OCI-LY1 (cell line): ENCODE measurements around the gene EXOC6B.

Experiments used
- H2AFZ ChIP-seq: fragments of 200-600 bp; sonication (generic), shearing (Covaris generic); 2 replicates; pipeline ENCODE4 v1.6.0; 2014; ENCODE audit warnings: antibody characterized with exemption, mild to moderate bottlenecking, low read length
- H3F3A ChIP-seq: fragments of 200-600 bp; sonication (generic), shearing (Covaris generic); 2 replicates; pipeline ENCODE4 v1.6.0; 2014; ENCODE audit warnings: mild to moderate bottlenecking, antibody characterized with exemption, low read length, moderate library complexity; ENCODE audit not compliant: insufficient read depth
- H3K27ac ChIP-seq: fragments of 200-600 bp; sonication (generic); 2 replicates; pipeline ENCODE4 v1.5.1; 2014; ENCODE audit warnings: low read length, mixed run types, mild to moderate bottlenecking, low read depth; ENCODE audit not compliant: poor library complexity, severe bottlenecking
- H3K27me3 ChIP-seq: fragments of 200-600 bp; sonication (generic); 2 replicates; pipeline ENCODE4 v1.6.0; 2014; ENCODE audit warnings: antibody characterized with exemption, mild to moderate bottlenecking, low read length, moderate library complexity; ENCODE audit not compliant: insufficient read depth
- H3K36me3 ChIP-seq: fragments of 200-600 bp; sonication (generic); 2 replicates; pipeline ENCODE4 v1.6.1; 2014; ENCODE audit warnings: mild to moderate bottlenecking, antibody characterized with exemption, low read length, moderate library complexity, mixed read lengths; ENCODE audit not compliant: insufficient read depth
- H3K4me1 ChIP-seq: fragments of 200-600 bp; sonication (generic); 2 replicates; pipeline ENCODE4 v1.5.1; 2014; ENCODE audit warnings: mild to moderate bottlenecking, low read length, moderate library complexity; ENCODE audit not compliant: insufficient read depth, severe bottlenecking
- H3K4me2 ChIP-seq: fragments of 200-600 bp; sonication (generic), shearing (Covaris generic); 2 replicates; pipeline ENCODE4 v1.6.1; 2014; ENCODE audit warnings: low read length
- H3K4me3 ChIP-seq: fragments of 200-600 bp; sonication (generic); 2 replicates; pipeline ENCODE4 v1.5.1; 2014; ENCODE audit warnings: low read length, low read depth, mild to moderate bottlenecking, mixed read lengths; ENCODE audit not compliant: poor library complexity, severe bottlenecking
- H3K79me2 ChIP-seq: fragments of 200-600 bp; shearing (Covaris generic); 2 replicates; pipeline ENCODE4 v1.6.1; 2016; ENCODE audit warnings: mixed run types, low read length, mixed read lengths; ENCODE audit not compliant: insufficient read depth
- H3K9ac ChIP-seq: fragments of 200-600 bp; sonication (generic), shearing (Covaris generic); 2 replicates; pipeline ENCODE4 v1.6.1; 2014; ENCODE audit warnings: mild to moderate bottlenecking, low read length, mixed read lengths
- H3K9me2 ChIP-seq: fragments of 200-600 bp; sonication (generic), shearing (Covaris generic); 2 replicates; pipeline ENCODE4 v1.6.1; 2014; ENCODE audit warnings: low read depth, mild to moderate bottlenecking, low read length, mixed read lengths
- H3K9me3 ChIP-seq: fragments of 200-600 bp; shearing (Covaris generic); 2 replicates; pipeline ENCODE4 v1.6.1; 2014; ENCODE audit warnings: low read length, mixed read lengths
- H4K20me1 ChIP-seq: fragments of 200-600 bp; sonication (generic), shearing (Covaris generic); 2 replicates; pipeline ENCODE4 v1.6.0; 2016; ENCODE audit warnings: mild to moderate bottlenecking, low read length; ENCODE audit not compliant: insufficient read depth
- EZH2 ChIP-seq: fragments of 200-600 bp; sonication (generic), shearing (Covaris generic); IDR thresholded peaks from 2 replicates; pipeline ENCODE4 v1.8.0; 2017; ENCODE audit warnings: borderline replicate concordance, mixed run types, mild to moderate bottlenecking, antibody characterized with exemption, low read length, moderate library complexity, mixed read lengths
- TF ChIP-seq, protein P1 (sequence below): fragments of 200-600 bp; sonication (generic), shearing (Covaris generic); IDR thresholded peaks from 2 replicates; pipeline ENCODE4 v1.5.1; 2017; ENCODE audit warnings: mild to moderate bottlenecking, antibody characterized with exemption, low read length, moderate library complexity, mixed read lengths

Gene EXOC6B

GRCh38 chr2:72292433-72292832, 533.4 kb downstream of the EXOC6B start:
- Histone ChIP-seq H3K27me3 (no peaks in the 10 kb centered on the region), H3K9me3 (no peaks in the 10 kb centered on the region), H3K27ac (no peak overlapping the region), H3K4me1 (no peaks in the 10 kb centered on the region), H3K4me2 (no peak overlapping the region), H3K79me2 (no peaks in the 10 kb centered on the region), H4K20me1 (no peaks in the 10 kb centered on the region), H3K9me2 (no peaks in the 10 kb centered on the region), H3K9ac (no peak overlapping the region), H2AFZ (no peak overlapping the region), H3K36me3 (no peaks in the 10 kb centered on the region), H3K4me3 (no peak overlapping the region), H3F3A (no peaks in the 10 kb centered on the region)
- no peak for TF ChIP-seq EZH2
- TF ChIP-seq, protein P1, sequence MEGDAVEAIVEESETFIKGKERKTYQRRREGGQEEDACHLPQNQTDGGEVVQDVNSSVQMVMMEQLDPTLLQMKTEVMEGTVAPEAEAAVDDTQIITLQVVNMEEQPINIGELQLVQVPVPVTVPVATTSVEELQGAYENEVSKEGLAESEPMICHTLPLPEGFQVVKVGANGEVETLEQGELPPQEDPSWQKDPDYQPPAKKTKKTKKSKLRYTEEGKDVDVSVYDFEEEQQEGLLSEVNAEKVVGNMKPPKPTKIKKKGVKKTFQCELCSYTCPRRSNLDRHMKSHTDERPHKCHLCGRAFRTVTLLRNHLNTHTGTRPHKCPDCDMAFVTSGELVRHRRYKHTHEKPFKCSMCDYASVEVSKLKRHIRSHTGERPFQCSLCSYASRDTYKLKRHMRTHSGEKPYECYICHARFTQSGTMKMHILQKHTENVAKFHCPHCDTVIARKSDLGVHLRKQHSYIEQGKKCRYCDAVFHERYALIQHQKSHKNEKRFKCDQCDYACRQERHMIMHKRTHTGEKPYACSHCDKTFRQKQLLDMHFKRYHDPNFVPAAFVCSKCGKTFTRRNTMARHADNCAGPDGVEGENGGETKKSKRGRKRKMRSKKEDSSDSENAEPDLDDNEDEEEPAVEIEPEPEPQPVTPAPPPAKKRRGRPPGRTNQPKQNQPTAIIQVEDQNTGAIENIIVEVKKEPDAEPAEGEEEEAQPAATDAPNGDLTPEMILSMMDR = no peak

DNA sequence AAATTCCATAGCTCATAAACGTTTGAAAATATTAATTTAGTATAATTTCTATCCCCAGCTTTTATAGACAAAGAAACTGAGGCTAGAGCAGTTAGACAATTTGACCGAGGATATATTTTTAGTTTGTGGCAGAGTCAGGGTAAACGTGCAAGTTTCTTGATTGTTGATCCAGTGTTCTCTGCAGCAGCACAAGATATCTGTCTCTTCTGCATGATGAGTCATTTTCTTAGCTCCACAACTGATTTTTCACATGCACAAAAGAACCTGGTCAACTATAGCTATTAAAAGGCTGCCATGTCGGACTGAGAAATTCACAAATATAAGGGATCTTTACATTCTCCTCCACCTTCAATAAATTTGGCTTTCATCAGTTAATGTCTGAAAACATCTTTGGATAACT, 534.8 kb downstream of the EXOC6B start:
- TF ChIP-seq, protein P1 = no peak
- TF ChIP-seq EZH2 = no peak
- H3K27ac ChIP-seq = no peak overlapping the region
- H3K9ac ChIP-seq = no peak overlapping the region
- no peak overlapping the region for H3K4me2 ChIP-seq
- no peaks in the 10 kb centered on the region for H3K9me2 ChIP-seq
- no peak overlapping the region for H2AFZ ChIP-seq
- no peaks in the 10 kb centered on the region for H3K9me3 ChIP-seq
- no peaks in the 10 kb centered on the region for H4K20me1 ChIP-seq
- no peaks in the 10 kb centered on the region for H3K27me3 ChIP-seq
- no peaks in the 10 kb centered on the region for H3K4me1 ChIP-seq
- no peaks in the 10 kb centered on the region for H3F3A ChIP-seq
- H3K36me3 ChIP-seq = no peaks in the 10 kb centered on the region
- H3K4me3 ChIP-seq = no peak overlapping the region
- no peaks in the 10 kb centered on the region for H3K79me2 ChIP-seq

DNA sequence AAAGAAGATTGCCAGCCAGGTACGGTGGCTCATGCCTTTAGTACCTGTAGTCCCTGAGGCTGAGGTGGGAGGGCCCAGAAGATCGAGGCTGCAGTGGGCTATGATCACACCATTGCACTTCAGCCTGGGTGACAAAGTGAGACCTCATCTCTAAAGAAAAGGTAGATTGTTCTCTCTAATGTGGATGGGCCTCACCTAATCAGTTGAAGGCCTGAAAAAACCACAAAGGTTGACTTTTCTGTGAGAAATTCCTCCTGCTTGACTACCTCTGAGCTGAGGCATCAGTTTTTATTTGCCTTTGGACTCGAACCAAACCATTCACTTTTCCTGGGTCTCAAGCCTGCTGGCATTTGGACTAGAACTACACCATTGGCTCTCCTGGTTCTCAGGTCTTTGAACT, 536.1 kb downstream of the EXOC6B start:
- no peak overlapping the region for H3K27ac ChIP-seq
- H3K4me1 ChIP-seq = no peaks in the 10 kb centered on the region
- no peak overlapping the region for H2AFZ ChIP-seq
- no peaks in the 10 kb centered on the region for H3K36me3 ChIP-seq
- H3K9me3 ChIP-seq = no peaks in the 10 kb centered on the region
- TF ChIP-seq EZH2 = no peak
- TF ChIP-seq, protein P1 = no peak
- no peak overlapping the region for H3K4me2 ChIP-seq
- H3K4me3 ChIP-seq = no peak overlapping the region
- no peak overlapping the region for H3K9ac ChIP-seq
- no peaks in the 10 kb centered on the region for H4K20me1 ChIP-seq
- no peaks in the 10 kb centered on the region for H3F3A ChIP-seq
- no peaks in the 10 kb centered on the region for H3K27me3 ChIP-seq
- no peaks in the 10 kb centered on the region for H3K79me2 ChIP-seq
- no peaks in the 10 kb centered on the region for H3K9me2 ChIP-seq
